Naive B cell (primary cell): ENCODE data around the gene SVOPL. TPM values are rescaled to one million over a fixed set of nuclear protein-coding genes. Genes with fewer than 3 reads are reported as not detected.

ENCODE experiments used
- ATAC-seq, 2 donors: fragments of 150-1000 bp; cut with Tn5 transposase; 2 replicates each; pipeline ENCODE4 v1.10.0; 2021; ENCODE audit warnings: low read depth in 2 of 2, mild to moderate bottlenecking in 2 of 2, moderate library complexity in 2 of 2
- DNase-seq: peaks from one replicate; pipeline ENCODE4 v3.0.0; 2022
- H3K27ac Mint-ChIP-seq, 6 donors: one replicate each; pipeline ENCODE4 v1.8.0; 2020 to 2022; ENCODE audit warnings: mild to moderate bottlenecking in 6 of 6, mixed read lengths in 6 of 6, moderate library complexity in 5 of 6, inconsistent platforms in 2 of 6
- H3K27me3 Mint-ChIP-seq, 3 donors: one replicate each; pipeline ENCODE4 v1.8.0; 2021 to 2022; ENCODE audit warnings: mixed read lengths in 3 of 3, mild to moderate bottlenecking in 1 of 3
- H3K36me3 Mint-ChIP-seq, 2 donors: one replicate each; pipeline ENCODE4 v1.8.0; 2020 to 2022; ENCODE audit warnings: mixed read lengths in 2 of 2, inconsistent platforms in 1 of 2, mild to moderate bottlenecking in 1 of 2
- H3K4me1 Mint-ChIP-seq, 3 donors: one replicate each; pipeline ENCODE4 v1.8.0; 2020 to 2022; ENCODE audit warnings: mixed read lengths in 3 of 3, inconsistent platforms in 1 of 3, mild to moderate bottlenecking in 1 of 3, moderate library complexity in 1 of 3
- H3K4me3 Mint-ChIP-seq, 8 donors: one replicate each; pipeline ENCODE4 v1.8.0; 2020 to 2022; ENCODE audit warnings: mild to moderate bottlenecking in 8 of 8, mixed read lengths in 8 of 8, moderate library complexity in 8 of 8, inconsistent platforms in 2 of 8
- H3K9me3 Mint-ChIP-seq, 7 donors: one replicate each; pipeline ENCODE4 v1.8.0; 2020 to 2022; ENCODE audit warnings: mixed read lengths in 7 of 7, mild to moderate bottlenecking in 5 of 7, inconsistent platforms in 2 of 7, moderate library complexity in 1 of 7
- polyA plus RNA-seq, 6 donors: library from polyadenylated mRNA; unstranded; fragments of 300-500 nt; fragmentation: Illumina TruSeq; gene quantifications; one replicate each; pipeline ENCODE4 v1.2.3, GENCODE V29; 2021; ENCODE audit warnings: low read depth in 6 of 6

Gene SVOPL
- polyA plus RNA-seq, 6 donors from 2014 or later, result not detected

DNA sequence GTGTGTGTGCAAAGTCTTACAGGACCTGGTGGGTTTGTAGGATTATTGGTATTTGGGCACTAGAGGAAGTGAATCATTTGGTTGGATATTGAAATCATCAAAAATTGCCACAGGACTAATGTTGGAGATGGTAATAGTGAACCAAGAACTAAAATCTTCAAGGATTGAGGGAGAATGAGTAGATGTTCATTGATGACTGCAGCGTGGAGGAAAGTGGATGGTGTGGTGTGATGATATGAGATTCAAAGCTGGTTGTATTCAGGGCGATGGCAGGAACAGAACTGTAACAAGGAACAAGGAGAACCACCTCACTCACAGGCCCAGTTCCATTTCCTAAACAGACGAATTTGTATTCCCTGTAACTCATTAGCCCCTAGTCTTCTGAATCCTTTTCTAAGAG is 150.8 kb downstream of the SVOPL start:
- ATAC-seq, result no peak
- H3K4me1 Mint-ChIP-seq, result no peaks in the 10 kb centered on the region
- DNase-seq, result no peak
- no peak overlapping the region for H3K27ac Mint-ChIP-seq
- H3K9me3 Mint-ChIP-seq, result peaks cover 13 to 61% (median 19%) of the 10 kb centered on the region in 7 donors
- H3K27me3 Mint-ChIP-seq, result no peaks in the 10 kb centered on the region
- peaks cover 85 to 86% of the 10 kb centered on the region in 2 donors for H3K36me3 Mint-ChIP-seq
- H3K4me3 Mint-ChIP-seq, result no peak overlapping the region

DNA sequence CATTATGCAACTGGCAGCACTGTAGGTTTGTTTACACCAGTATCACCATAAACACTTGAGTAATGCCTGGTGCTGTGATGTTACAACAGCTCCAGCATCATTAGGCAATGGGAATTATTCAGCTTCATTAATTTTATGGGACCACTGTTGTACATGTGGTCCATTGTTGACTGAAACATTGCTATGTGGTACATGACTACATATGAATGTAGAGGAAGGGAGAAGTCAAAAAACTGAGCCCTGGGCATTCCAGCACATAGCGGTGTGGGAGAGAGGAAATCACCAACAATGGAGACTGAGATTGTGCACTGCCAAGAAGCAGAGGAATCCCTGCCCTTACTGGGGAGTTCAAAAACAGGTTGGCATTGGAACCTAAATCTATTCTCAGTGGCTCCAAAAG is 152.1 kb downstream of the SVOPL start:
- Mint-ChIP-seq H3K27me3 (no peaks in the 10 kb centered on the region), H3K27ac (peak overlapping the region in 1 of 6 donors; percentile 79), H3K36me3 (peaks cover 87 to 88% of the 10 kb centered on the region in 2 donors), H3K4me1 (peaks cover 0 to 3% (median 0%) of the 10 kb centered on the region in 3 donors), H3K9me3 (peaks cover 12 to 62% (median 27%) of the 10 kb centered on the region in 7 donors), H3K4me3 (no peak overlapping the region)
- no peak for ATAC-seq
- no peak for DNase-seq

DNA sequence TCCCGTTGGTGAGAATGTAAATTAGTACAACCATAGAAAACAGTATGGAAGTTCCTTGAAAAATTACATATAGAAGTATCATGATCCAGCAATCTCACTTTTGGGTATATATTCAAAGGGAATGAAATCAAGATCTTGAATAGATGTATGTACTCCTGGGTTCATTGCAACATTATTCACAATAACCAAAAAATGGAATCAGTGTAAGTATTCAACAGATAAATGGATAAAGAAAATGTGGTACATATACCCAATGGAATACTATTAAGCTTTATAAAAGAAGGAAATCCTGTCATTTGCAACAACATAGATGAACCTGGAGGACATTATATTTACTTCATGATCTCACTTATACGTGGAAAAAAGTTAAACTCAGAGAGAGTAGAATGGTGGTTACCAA is 154.3 kb downstream of the SVOPL start:
- no peak for ATAC-seq

DNA sequence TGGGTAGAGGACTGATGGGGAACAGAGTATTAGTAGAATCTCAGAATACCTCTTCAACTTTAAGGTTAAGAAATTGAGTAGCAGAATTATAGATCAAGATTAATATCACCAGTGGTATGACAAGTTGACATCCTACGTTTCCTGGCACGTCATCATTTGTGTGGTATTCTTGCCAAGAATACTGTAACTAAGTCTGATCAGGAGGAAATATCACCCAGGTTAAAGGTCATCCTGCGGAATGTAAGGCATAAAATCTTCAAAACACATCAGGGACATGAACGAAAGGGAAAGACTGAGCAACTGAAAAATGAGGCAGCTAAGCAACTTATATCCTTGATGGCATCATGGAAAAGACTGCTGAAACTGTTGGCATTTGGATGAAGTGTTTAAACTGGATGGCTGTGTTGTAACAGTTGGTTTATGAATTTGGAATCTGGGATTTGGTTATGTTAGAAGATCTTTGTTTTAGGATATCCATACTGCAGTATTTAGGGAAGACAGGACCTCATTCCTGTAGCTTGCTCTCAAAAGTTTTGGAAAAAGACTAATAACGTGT is 155.0 kb downstream of the SVOPL start:
- peaks cover 73 to 81% of the 10 kb centered on the region in 2 donors for H3K36me3 Mint-ChIP-seq
- peak overlapping the region in 1 of 6 donors; percentile 59 for H3K27ac Mint-ChIP-seq
- ATAC-seq (no peak), DNase-seq (no peak)
- peak overlapping the region in 1 of 8 donors; percentile 19 for H3K4me3 Mint-ChIP-seq
- peaks cover 0 to 6% (median 0%) of the 10 kb centered on the region in 3 donors for H3K4me1 Mint-ChIP-seq
- no peaks in the 10 kb centered on the region for H3K27me3 Mint-ChIP-seq
- peaks cover 9 to 47% (median 19%) of the 10 kb centered on the region in 7 donors for H3K9me3 Mint-ChIP-seq

More for the DNA sequence above, 154.3 kb downstream of the SVOPL start:
- DNase-seq, result no peak
- H3K27me3 Mint-ChIP-seq, result no peaks in the 10 kb centered on the region
- peaks cover 9 to 47% (median 19%) of the 10 kb centered on the region in 7 donors for H3K9me3 Mint-ChIP-seq
- H3K36me3 Mint-ChIP-seq, result peaks cover 75 to 80% of the 10 kb centered on the region in 2 donors
- no peak overlapping the region for H3K27ac Mint-ChIP-seq
- H3K4me1 Mint-ChIP-seq, result peaks cover 0 to 6% (median 0%) of the 10 kb centered on the region in 3 donors
- H3K4me3 Mint-ChIP-seq, result no peak overlapping the region

DNA sequence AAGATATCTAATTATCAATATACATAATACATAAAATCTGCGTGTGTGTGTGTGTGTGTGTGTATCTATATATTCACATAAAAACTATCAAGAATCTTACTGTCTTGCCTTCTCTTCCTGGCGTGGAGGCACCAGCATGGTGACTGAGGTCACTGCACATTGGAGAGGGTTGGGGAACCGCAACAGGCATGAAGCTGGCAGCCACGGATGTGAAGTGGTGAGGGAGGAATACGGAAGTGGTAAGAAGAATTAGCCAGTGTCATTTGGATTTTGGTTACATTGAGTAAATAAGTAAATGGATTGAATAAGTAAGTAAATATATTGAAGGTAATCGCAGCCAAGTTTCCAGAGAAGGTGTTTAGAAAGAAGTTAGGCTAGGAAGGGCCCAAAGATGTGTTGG is 156.0 kb downstream of the SVOPL start:
- ATAC-seq (no peak), DNase-seq (no peak)
- Mint-ChIP-seq H3K4me3 (peak overlapping the region in 1 of 8 donors; percentile 46), H3K4me1 (peaks cover 0 to 6% (median 0%) of the 10 kb centered on the region in 3 donors), H3K27me3 (no peaks in the 10 kb centered on the region), H3K36me3 (peaks cover 71 to 78% of the 10 kb centered on the region in 2 donors), H3K9me3 (peaks cover 10 to 43% (median 19%) of the 10 kb centered on the region in 7 donors), H3K27ac (peak overlapping the region in 1 of 6 donors; percentile 56)

Other genes with a start within 250 kb of the SVOPL start
- gene TRIM24, start 241.1 kb downstream of the SVOPL start, polyA plus RNA-seq, result 10 to 100 TPM in 1 of 6 donors, 1 to 10 TPM in 5; 4.8 to 10.3 (median 6.3) TPM
- not detected for gene TMEM213, start 96.6 kb upstream of the SVOPL start, polyA plus RNA-seq
- gene ATP6V0A4, start 96.8 kb upstream of the SVOPL start, polyA plus RNA-seq, result not detected